Measurements from ENCODE around the gene ATP8B4. TPM values are rescaled to one million over a fixed set of nuclear protein-coding genes. Genes with fewer than 3 reads are reported as not detected.
"Not testable (repeated sequence)": the region's sequence is repeated elsewhere in the genome, so short reads cannot be mapped to it uniquely, and the experiment has no call there.

The ATP8B4 gene
- polyA plus RNA-seq, 1 donor (not counting 4 experiments of a cell fraction or from before 2014, with no cell fraction given) = 0.05 TPM

DNA sequence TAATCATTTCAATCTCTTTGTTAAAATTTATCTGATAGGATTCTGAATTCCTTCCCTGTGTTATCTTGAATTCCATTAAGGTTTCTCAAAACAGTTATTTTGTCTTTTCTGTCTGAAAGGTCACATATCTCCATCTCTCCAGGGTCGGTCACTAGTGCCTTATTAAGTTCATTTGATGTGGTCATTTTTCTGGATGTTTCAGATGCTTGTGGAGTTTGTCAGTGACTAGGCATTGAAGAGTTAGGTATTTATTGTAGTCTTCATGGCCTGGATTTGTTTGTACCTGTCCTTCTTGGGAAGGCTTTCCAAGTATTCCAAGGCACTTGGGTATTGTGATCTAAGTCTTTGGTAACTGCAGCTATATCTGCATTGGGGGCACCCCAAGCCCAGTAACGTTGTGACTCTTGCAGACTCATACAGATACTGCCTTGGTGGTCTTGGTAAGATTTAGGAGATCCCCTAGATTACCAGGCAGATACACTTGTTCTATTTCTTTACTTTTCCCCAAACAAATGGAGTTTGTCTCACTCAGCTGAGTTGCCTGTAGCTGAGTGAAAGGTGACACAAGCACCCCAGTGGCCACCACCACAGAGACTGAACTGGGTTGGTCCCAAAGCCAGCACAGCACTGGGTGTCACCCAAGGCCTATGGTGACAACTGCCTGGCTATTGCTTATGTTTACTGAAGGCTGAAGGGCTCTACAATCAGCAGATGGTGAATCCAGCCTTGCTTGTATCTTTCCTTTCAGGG lies 44.1 kb upstream of the ATP8B4 start:
- DNase-seq (ENCODE audit: low read depth, low spot score) (no peak), FAIRE-seq (peak; percentile 79)
- H4K20me1 ChIP-seq (ENCODE audit: control insufficient read depth, extremely low read depth, insufficient read depth, low read length) = no peaks in the 10 kb centered on the region
- peaks cover 32% of the 10 kb centered on the region for H3K4me1 ChIP-seq (ENCODE audit: control insufficient read depth, extremely low read depth, insufficient read depth, low read length)
- H3K27me3 ChIP-seq (ENCODE audit: control insufficient read depth, extremely low read depth, insufficient read depth, low read length) = no peaks in the 10 kb centered on the region
- H3K9me1 ChIP-seq (ENCODE audit: control insufficient read depth, extremely low read depth, insufficient read depth, low read length) = no peaks in the 10 kb centered on the region
- no peaks in the 10 kb centered on the region for H3K9me3 ChIP-seq (ENCODE audit: control insufficient read depth, low read depth, low read length)
- no peaks in the 10 kb centered on the region for H3K79me2 ChIP-seq (ENCODE audit: control insufficient read depth, insufficient read depth, low read length)
- H3K9ac ChIP-seq (ENCODE audit: control insufficient read depth, extremely low read depth, insufficient read depth, low read length) = no peak overlapping the region
- H3K4me2 ChIP-seq (ENCODE audit: control insufficient read depth, extremely low read depth, insufficient read depth, low read depth, low read length) = peak overlapping the region; percentile 3
- TF ChIP-seq CTCF (optimal IDR thresholded peaks at IDR 0.05 in 1 of 3, IDR thresholded peaks at IDR 0.05 in 1 of 3, conservative IDR thresholded peaks at IDR 0.05 in 1 of 3; ENCODE audit: extremely low read depth in 1 of 3, insufficient read depth in 2 of 3, low read length in 3 of 3) (no peak), EZH2 (IDR thresholded peaks at IDR 0.05; ENCODE audit: low read length) (no peak)
- no peaks in the 10 kb centered on the region for H3K36me3 ChIP-seq (ENCODE audit: control insufficient read depth in 2 of 2, extremely low read depth in 1 of 2, insufficient read depth in 2 of 2, low read length in 2 of 2)
- H2AFZ ChIP-seq (ENCODE audit: control insufficient read depth, low read length) = no peak overlapping the region
- H3K4me3 ChIP-seq (ENCODE audit: control insufficient read depth in 2 of 3, extremely low read depth in 1 of 3, insufficient read depth in 2 of 3, low read depth in 1 of 3, low read length in 3 of 3) = no peak overlapping the region
- H3K27ac ChIP-seq (ENCODE audit: control insufficient read depth, insufficient read depth, low read length) = no peak overlapping the region
- dilution Hi-C loops (cut with MboI; ENCODE audit: extremely low pct_ligation_motif_present, low sequenced_read_pairs) = no loop called here

DNA sequence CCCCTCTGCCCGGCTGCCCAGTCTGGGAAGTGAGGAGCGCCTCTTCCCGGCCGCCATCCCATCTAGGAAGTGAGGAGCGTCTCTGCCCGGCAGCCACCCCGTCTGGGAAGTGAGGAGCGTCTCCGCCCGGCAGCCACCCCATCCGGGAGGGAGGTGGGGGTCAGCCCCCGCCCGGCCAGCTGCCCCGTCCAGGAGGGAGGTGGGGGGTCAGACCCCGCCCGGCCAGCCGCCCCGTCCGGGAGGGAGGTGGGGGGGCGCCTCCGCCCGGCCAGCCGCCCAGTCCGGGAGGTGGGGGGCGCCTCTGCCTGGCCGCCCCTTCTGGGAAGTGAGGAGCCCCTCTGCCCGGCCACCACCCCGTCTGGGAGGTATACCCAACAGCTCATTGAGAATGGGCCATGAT lies 39.2 kb upstream of the ATP8B4 start:
- H4K20me1 ChIP-seq (ENCODE audit: control insufficient read depth, extremely low read depth, insufficient read depth, low read length); H3K36me3 ChIP-seq (ENCODE audit: control insufficient read depth in 2 of 2, extremely low read depth in 1 of 2, insufficient read depth in 2 of 2, low read length in 2 of 2); DNase-seq (ENCODE audit: low read depth, low spot score); H3K79me2 ChIP-seq (ENCODE audit: control insufficient read depth, insufficient read depth, low read length); dilution Hi-C loops (cut with MboI; ENCODE audit: extremely low pct_ligation_motif_present, low sequenced_read_pairs); H3K9me1 ChIP-seq (ENCODE audit: control insufficient read depth, extremely low read depth, insufficient read depth, low read length); H2AFZ ChIP-seq (ENCODE audit: control insufficient read depth, low read length); H3K27me3 ChIP-seq (ENCODE audit: control insufficient read depth, extremely low read depth, insufficient read depth, low read length); FAIRE-seq; H3K9ac ChIP-seq (ENCODE audit: control insufficient read depth, extremely low read depth, insufficient read depth, low read length); H3K4me1 ChIP-seq (ENCODE audit: control insufficient read depth, extremely low read depth, insufficient read depth, low read length); H3K4me3 ChIP-seq (ENCODE audit: control insufficient read depth in 2 of 3, extremely low read depth in 1 of 3, insufficient read depth in 2 of 3, low read depth in 1 of 3, low read length in 3 of 3); H3K9me3 ChIP-seq (ENCODE audit: control insufficient read depth, low read depth, low read length); H3K4me2 ChIP-seq (ENCODE audit: control insufficient read depth, extremely low read depth, insufficient read depth, low read depth, low read length); H3K27ac ChIP-seq (ENCODE audit: control insufficient read depth, insufficient read depth, low read length): not testable (repeated sequence)

- no peak overlapping the region for H3K4me2 ChIP-seq (ENCODE audit: control insufficient read depth, extremely low read depth, insufficient read depth, low read depth, low read length)
- H2AFZ ChIP-seq (ENCODE audit: control insufficient read depth, low read length) = no peak overlapping the region
- no peak overlapping the region for H3K4me3 ChIP-seq (ENCODE audit: control insufficient read depth in 2 of 3, extremely low read depth in 1 of 3, insufficient read depth in 2 of 3, low read depth in 1 of 3, low read length in 3 of 3)
- H3K36me3 ChIP-seq (ENCODE audit: control insufficient read depth in 2 of 2, extremely low read depth in 1 of 2, insufficient read depth in 2 of 2, low read length in 2 of 2) = no peaks in the 10 kb centered on the region
- no peaks in the 10 kb centered on the region for H3K79me2 ChIP-seq (ENCODE audit: control insufficient read depth, insufficient read depth, low read length)
- dilution Hi-C loops (cut with MboI; ENCODE audit: extremely low pct_ligation_motif_present, low sequenced_read_pairs) = no loop called here
- no peaks in the 10 kb centered on the region for H4K20me1 ChIP-seq (ENCODE audit: control insufficient read depth, extremely low read depth, insufficient read depth, low read length)
- no peaks in the 10 kb centered on the region for H3K9me1 ChIP-seq (ENCODE audit: control insufficient read depth, extremely low read depth, insufficient read depth, low read length)
- H3K27me3 ChIP-seq (ENCODE audit: control insufficient read depth, extremely low read depth, insufficient read depth, low read length) = no peaks in the 10 kb centered on the region
- FAIRE-seq (no peak), DNase-seq (ENCODE audit: low read depth, low spot score) (no peak)
- no peaks in the 10 kb centered on the region for H3K9me3 ChIP-seq (ENCODE audit: control insufficient read depth, low read depth, low read length)
- TF ChIP-seq CTCF (optimal IDR thresholded peaks at IDR 0.05 in 1 of 3, IDR thresholded peaks at IDR 0.05 in 1 of 3, conservative IDR thresholded peaks at IDR 0.05 in 1 of 3; ENCODE audit: extremely low read depth in 1 of 3, insufficient read depth in 2 of 3, low read length in 3 of 3) (no peak), EZH2 (IDR thresholded peaks at IDR 0.05; ENCODE audit: low read length) (no peak)
- H3K27ac ChIP-seq (ENCODE audit: control insufficient read depth, insufficient read depth, low read length) = no peak overlapping the region
- no peak overlapping the region for H3K9ac ChIP-seq (ENCODE audit: control insufficient read depth, extremely low read depth, insufficient read depth, low read length)
- no peaks in the 10 kb centered on the region for H3K4me1 ChIP-seq (ENCODE audit: control insufficient read depth, extremely low read depth, insufficient read depth, low read length)
Measured at GRCh38 chr15:50151476-50151875, 32.4 kb upstream of the ATP8B4 start.
